HEK293 (cell line): ENCODE data around the gene FAM168B.

ENCODE experiments used
- CTCF ChIA-PET: fragments of 350-600 bp; formaldehyde crosslinking; extraction: SDS; loops from one replicate; lab custom pipeline; 2021; ENCODE audit warnings: antibody characterized with exemption; lab: Yijun Ruan, JAX
- POLR2A ChIA-PET: fragments of 300-600 bp; formaldehyde crosslinking; extraction: SDS; loops from one replicate; lab custom pipeline; 2020; ENCODE audit warnings: antibody characterized with exemption, inconsistent platforms; lab: Yijun Ruan, JAX
- H3K27ac ChIP-seq: fragments of 200-500 bp; sonication (Bioruptor generic); 2 replicates; pipeline ENCODE4 v1.5.1; 2014; ENCODE audit warnings: low read depth, low read length, control low read depth, inconsistent platforms; ENCODE audit errors: extremely low read depth
- H3K36me3 ChIP-seq, 2 experiments: fragments of 200-500 bp in 1 of 2; sonication (Bioruptor generic) in 1 of 2; 1 replicate in 1 of 2; 2 replicates in 1 of 2; pipeline ENCODE4 v1.5.1; 2014 to 2017; ENCODE audit warnings: inconsistent platforms in 2 of 2, low read length in 2 of 2; ENCODE audit not compliant: control insufficient read depth in 2 of 2, insufficient read depth in 1 of 2
- H3K4me1 ChIP-seq: fragments of 200-500 bp; sonication (Bioruptor generic); 2 replicates; pipeline ENCODE4 v1.5.1; 2014; ENCODE audit warnings: mild to moderate bottlenecking, low read length, inconsistent platforms; ENCODE audit not compliant: control insufficient read depth, insufficient read depth
- H3K4me3 ChIP-seq: 2 replicates; pipeline ENCODE4 v1.5.1; 2011; ENCODE audit warnings: low read depth, mild to moderate bottlenecking, control low read depth, low read length, moderate library complexity
- H3K9me3 ChIP-seq: fragments of 200-500 bp; sonication (Bioruptor generic); 2 replicates; pipeline ENCODE4 v1.5.1; 2014; ENCODE audit warnings: low read depth, low read length, inconsistent platforms; ENCODE audit not compliant: control insufficient read depth, insufficient read depth
- EGR2 ChIP-seq: fragments of 450-650 bp; formaldehyde crosslinking; IDR thresholded peaks from 2 replicates; pipeline ENCODE4 v1.5.1; 2016; ENCODE audit warnings: low read depth, missing biosample characterization, missing genetic modification characterization
- GLIS1 ChIP-seq: fragments of 450-650 bp; formaldehyde crosslinking; IDR thresholded peaks from 2 replicates; pipeline ENCODE4 v1.5.1; 2016; ENCODE audit warnings: missing biosample characterization, missing genetic modification characterization
- GLIS2 ChIP-seq: fragments of 450-650 bp; formaldehyde crosslinking; IDR thresholded peaks from 2 replicates; pipeline ENCODE4 v1.5.1; 2016; ENCODE audit warnings: missing biosample characterization, missing genetic modification characterization
- KLF1 ChIP-seq: fragments of 450-650 bp; formaldehyde crosslinking; IDR thresholded peaks from 2 replicates; pipeline ENCODE4 v1.5.1; 2016; ENCODE audit warnings: missing biosample characterization, missing genetic modification characterization
- KLF9 ChIP-seq: fragments of 450-650 bp; formaldehyde crosslinking; IDR thresholded peaks from 2 replicates; pipeline ENCODE4 v1.5.1; 2016; ENCODE audit warnings: missing biosample characterization, missing genetic modification characterization, low read depth
- PRDM10 ChIP-seq: fragments of 450-650 bp; formaldehyde crosslinking; IDR thresholded peaks from 2 replicates; pipeline ENCODE4 v1.5.1; 2016; ENCODE audit warnings: missing biosample characterization, missing genetic modification characterization
- SP3 ChIP-seq: fragments of 450-650 bp; formaldehyde crosslinking; IDR thresholded peaks from 2 replicates; pipeline ENCODE4 v1.5.1; 2016; ENCODE audit warnings: missing biosample characterization, missing genetic modification characterization
- SP7 ChIP-seq: fragments of 450-650 bp; formaldehyde crosslinking; IDR thresholded peaks from 2 replicates; pipeline ENCODE4 v1.5.1; 2016; ENCODE audit warnings: missing biosample characterization, missing genetic modification characterization
- TRIM28 ChIP-seq: IDR thresholded peaks from 2 replicates; pipeline ENCODE4 v1.6.1; 2011; ENCODE audit warnings: low read length, control low read depth, borderline replicate concordance
- WT1 ChIP-seq: fragments of 450-650 bp; formaldehyde crosslinking; IDR thresholded peaks from 2 replicates; pipeline ENCODE4 v1.5.1; 2016; ENCODE audit warnings: missing biosample characterization, missing genetic modification characterization
- ZBTB11 ChIP-seq: fragments of 450-650 bp; formaldehyde crosslinking; conservative IDR thresholded peaks from 2 replicates; pipeline ENCODE4 v1.5.1; 2016; ENCODE audit warnings: low read depth, missing biosample characterization, missing genetic modification characterization
- ZBTB20 ChIP-seq: fragments of 450-650 bp; formaldehyde crosslinking; IDR thresholded peaks from 2 replicates; pipeline ENCODE4 v1.5.1; 2016; ENCODE audit warnings: missing biosample characterization, missing genetic modification characterization
- ZBTB8A ChIP-seq: fragments of 450-650 bp; formaldehyde crosslinking; IDR thresholded peaks from 2 replicates; pipeline ENCODE4 v1.5.1; 2016; ENCODE audit warnings: missing biosample characterization, missing genetic modification characterization
- ZEB2 ChIP-seq: fragments of 450-650 bp; formaldehyde crosslinking; IDR thresholded peaks from 2 replicates; pipeline ENCODE4 v1.5.1; 2016; ENCODE audit warnings: missing biosample characterization, missing genetic modification characterization
- ZFHX2 ChIP-seq: fragments of 450-650 bp; formaldehyde crosslinking; conservative IDR thresholded peaks from 2 replicates; pipeline ENCODE4 v1.5.1; 2016; ENCODE audit warnings: missing biosample characterization, missing genetic modification characterization
- ZNF221 ChIP-seq: fragments of 450-650 bp; formaldehyde crosslinking; IDR thresholded peaks from 2 replicates; pipeline ENCODE4 v1.5.1; 2017; ENCODE audit warnings: missing biosample characterization, missing genetic modification characterization, borderline replicate concordance
- ZNF23 ChIP-seq: fragments of 450-650 bp; formaldehyde crosslinking; IDR thresholded peaks from 2 replicates; pipeline ENCODE4 v1.5.1; 2016; ENCODE audit warnings: missing biosample characterization, missing genetic modification characterization, borderline replicate concordance
- ZNF335 ChIP-seq: fragments of 450-650 bp; formaldehyde crosslinking; conservative IDR thresholded peaks from 2 replicates; pipeline ENCODE4 v1.5.1; 2016; ENCODE audit warnings: missing biosample characterization, missing genetic modification characterization
- ZNF398 ChIP-seq: fragments of 450-650 bp; formaldehyde crosslinking; IDR thresholded peaks from 2 replicates; pipeline ENCODE4 v1.5.1; 2017; ENCODE audit warnings: missing biosample characterization, missing genetic modification characterization
- ZNF580 ChIP-seq: fragments of 450-650 bp; formaldehyde crosslinking; IDR thresholded peaks from 2 replicates; pipeline ENCODE4 v1.5.1; 2016; ENCODE audit warnings: missing biosample characterization, missing genetic modification characterization
- ZNF629 ChIP-seq: fragments of 450-650 bp; formaldehyde crosslinking; IDR thresholded peaks from 2 replicates; pipeline ENCODE4 v1.5.1; 2017; ENCODE audit warnings: missing biosample characterization, missing genetic modification characterization
- ZNF776 ChIP-seq: fragments of 450-650 bp; formaldehyde crosslinking; IDR thresholded peaks from 2 replicates; pipeline ENCODE4 v1.5.0; 2017; ENCODE audit warnings: missing biosample characterization, missing genetic modification characterization, borderline replicate concordance
- ZSCAN18 ChIP-seq: fragments of 450-650 bp; formaldehyde crosslinking; IDR thresholded peaks from 2 replicates; pipeline ENCODE4 v1.5.1; 2016; ENCODE audit warnings: missing biosample characterization, missing genetic modification characterization
- ZXDB ChIP-seq: fragments of 450-650 bp; formaldehyde crosslinking; IDR thresholded peaks from 2 replicates; pipeline ENCODE4 v1.5.1; 2016; ENCODE audit warnings: missing biosample characterization, missing genetic modification characterization
- TF ChIP-seq, protein P1 (sequence below): fragments of 450-650 bp; formaldehyde crosslinking; optimal IDR thresholded peaks from 2 replicates; pipeline ENCODE3; 2016; ENCODE audit warnings: missing biosample characterization, mild to moderate bottlenecking, missing genetic modification characterization

FAM168B gene

GRCh38 chr2:131093696-131094462 is 619 bp upstream of the FAM168B start:
- no peaks in the 10 kb centered on the region for H3K4me1 ChIP-seq
- POLR2A ChIA-PET = interaction anchor here (0.6 to 1.8 kb wide), 6 partner anchors 9 to 92 kb away, joined by 3 to 16 read pairs (median 5); partner anchors contain the start of gene PLEKHB2
- peak overlapping the region; percentile 79 for H3K4me3 ChIP-seq
- no peaks in the 10 kb centered on the region for H3K9me3 ChIP-seq
- H3K27ac ChIP-seq = peak overlapping the region; percentile 97
- 0 out of 2 replicates have a peak, but pooled peaks have one; percentile 13 for TF ChIP-seq SP3
- peak; percentile 58 for TF ChIP-seq ZBTB8A (tag by site-specific recombination)
- TF ChIP-seq ZBTB20 (tag by site-specific recombination) = peak; percentile 30; the same call in 1 of the 2 replicates
- TF ChIP-seq PRDM10 = peak; percentile 45
- no peak for TF ChIP-seq ZSCAN18 (tag by site-specific recombination)
- TF ChIP-seq WT1 (tag by site-specific recombination) = peak; percentile 35; the same call in 1 of the 2 replicates
- no peak for TF ChIP-seq ZNF398 (tag by site-specific recombination)
- TF ChIP-seq ZNF776 = no peak
- TF ChIP-seq ZNF335 (tag by site-specific recombination) = peak; percentile 84
- 0 out of 2 replicates have a peak, but pooled peaks have one; percentile 5 for TF ChIP-seq KLF9 (tag by site-specific recombination)
- 0 out of 2 replicates have a peak, but pooled peaks have one; percentile 43 for TF ChIP-seq ZNF580 (tag by site-specific recombination)
- peak; percentile 83 for TF ChIP-seq KLF1 (tag by site-specific recombination)
- TF ChIP-seq ZNF629 = 0 out of 2 replicates have a peak, but pooled peaks have one; percentile 17
- 0 out of 2 replicates have a peak, but pooled peaks have one; percentile 10 for TF ChIP-seq TRIM28
- TF ChIP-seq ZNF221 = no peak
- TF ChIP-seq ZXDB (tag by site-specific recombination) = peak; percentile 88
- TF ChIP-seq EGR2 (tag by site-specific recombination) = peak; percentile 42; the same call in 1 of the 2 replicates
- TF ChIP-seq, protein P1, sequence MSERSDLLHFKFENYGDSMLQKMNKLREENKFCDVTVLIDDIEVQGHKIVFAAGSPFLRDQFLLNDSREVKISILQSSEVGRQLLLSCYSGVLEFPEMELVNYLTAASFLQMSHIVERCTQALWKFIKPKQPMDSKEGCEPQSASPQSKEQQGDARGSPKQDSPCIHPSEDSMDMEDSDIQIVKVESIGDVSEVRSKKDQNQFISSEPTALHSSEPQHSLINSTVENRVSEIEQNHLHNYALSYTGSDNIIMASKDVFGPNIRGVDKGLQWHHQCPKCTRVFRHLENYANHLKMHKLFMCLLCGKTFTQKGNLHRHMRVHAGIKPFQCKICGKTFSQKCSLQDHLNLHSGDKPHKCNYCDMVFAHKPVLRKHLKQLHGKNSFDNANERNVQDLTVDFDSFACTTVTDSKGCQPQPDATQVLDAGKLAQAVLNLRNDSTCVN (tag by site-specific recombination) = peak; percentile 78
- TF ChIP-seq GLIS2 (tag by site-specific recombination) = peak; percentile 63
- peak; percentile 67 for TF ChIP-seq ZFHX2
- no peak for TF ChIP-seq ZNF23 (tag by site-specific recombination)
- TF ChIP-seq ZEB2 (tag by site-specific recombination) = peak; percentile 51; the same call in 1 of the 2 replicates
- TF ChIP-seq SP7 (tag by site-specific recombination) = no peak
- TF ChIP-seq ZBTB11 (tag by site-specific recombination) = 0 out of 2 replicates have a peak, but pooled peaks have one; percentile 26
- 0 out of 2 replicates have a peak, but pooled peaks have one; percentile 8 for TF ChIP-seq GLIS1
- CTCF ChIA-PET = no interaction called here
- peaks cover 19 to 24% of the 10 kb centered on the region in 2 experiments; a peak in 2 of 3 replicates for H3K36me3 ChIP-seq
